KOPT-K1 (cell line): Measurements from ENCODE around the gene RBM47.

Source experiments
- H3K27ac ChIP-seq: fragments of 200-600 bp; sonication (generic); 2 replicates; pipeline ENCODE4 v1.5.1; 2016; ENCODE audit warnings: antibody characterized with exemption, mild to moderate bottlenecking, low read depth, low read length; ENCODE audit not compliant: poor library complexity, severe bottlenecking
- H3K36me3 ChIP-seq: fragments of 200-600 bp; sonication (generic); 2 replicates; pipeline ENCODE4 v1.5.1; 2017; ENCODE audit warnings: antibody characterized with exemption, mild to moderate bottlenecking, low read length, moderate library complexity; ENCODE audit not compliant: insufficient read depth
- H3K9me3 ChIP-seq: fragments of 200-600 bp; sonication (generic); 2 replicates; pipeline ENCODE4 v1.5.1; 2017; ENCODE audit warnings: antibody characterized with exemption, low read length, mild to moderate bottlenecking; ENCODE audit not compliant: insufficient read depth, poor library complexity, severe bottlenecking

RBM47 gene

GRCh38 chr4:40379248-40379647 is 250.4 kb downstream of the RBM47 start:
- no peak overlapping the region for H3K27ac ChIP-seq
- H3K9me3 ChIP-seq, result no peaks in the 10 kb centered on the region
- no peaks in the 10 kb centered on the region for H3K36me3 ChIP-seq

- no peaks in the 10 kb centered on the region for H3K9me3 ChIP-seq
- no peaks in the 10 kb centered on the region for H3K36me3 ChIP-seq
- no peak overlapping the region for H3K27ac ChIP-seq
Measured at GRCh38 chr4:40378619-40379018, 251.0 kb downstream of the RBM47 start.

- H3K9me3 ChIP-seq, result no peaks in the 10 kb centered on the region
- no peaks in the 10 kb centered on the region for H3K36me3 ChIP-seq
- H3K27ac ChIP-seq, result no peak overlapping the region
Measured at GRCh38 chr4:40377512-40378365, 251.9 kb downstream of the RBM47 start.

GRCh38 chr4:40375620-40376019 is 254.0 kb downstream of the RBM47 start:
- H3K9me3 ChIP-seq, result no peaks in the 10 kb centered on the region
- no peaks in the 10 kb centered on the region for H3K36me3 ChIP-seq
- no peak overlapping the region for H3K27ac ChIP-seq

- H3K27ac ChIP-seq, result no peak overlapping the region
- no peaks in the 10 kb centered on the region for H3K9me3 ChIP-seq
- H3K36me3 ChIP-seq, result no peaks in the 10 kb centered on the region
Measured at GRCh38 chr4:40375095-40375494, 254.6 kb downstream of the RBM47 start.

- H3K36me3 ChIP-seq, result no peaks in the 10 kb centered on the region
- no peaks in the 10 kb centered on the region for H3K9me3 ChIP-seq
- no peak overlapping the region for H3K27ac ChIP-seq
Measured at GRCh38 chr4:40373636-40374035, 256.0 kb downstream of the RBM47 start.
